Esophagus squamous epithelium (tissue), 4 donors: ENCODE measurements around the gene KNSTRN.

ENCODE experiments used
- POLR2A ChIP-seq, 4 donors: fragments of 450-650 bp; IDR thresholded peaks; one replicate each; pipeline ENCODE4 v1.6.1; 2017; ENCODE audit warnings: antibody characterized with exemption in 4 of 4, mild to moderate bottlenecking in 4 of 4, moderate library complexity in 3 of 4
- TF ChIP-seq, protein P1 (sequence below), 6 experiments: fragments of 450-650 bp in 4 of 6; fragments of 200-600 bp in 2 of 6; sonication (generic) in 2 of 6; IDR thresholded peaks; one replicate each; pipeline ENCODE4 v1.5.1; 2016 to 2019; ENCODE audit warnings: antibody characterized with exemption in 6 of 6, mild to moderate bottlenecking in 4 of 6, moderate library complexity in 4 of 6

DNA sequence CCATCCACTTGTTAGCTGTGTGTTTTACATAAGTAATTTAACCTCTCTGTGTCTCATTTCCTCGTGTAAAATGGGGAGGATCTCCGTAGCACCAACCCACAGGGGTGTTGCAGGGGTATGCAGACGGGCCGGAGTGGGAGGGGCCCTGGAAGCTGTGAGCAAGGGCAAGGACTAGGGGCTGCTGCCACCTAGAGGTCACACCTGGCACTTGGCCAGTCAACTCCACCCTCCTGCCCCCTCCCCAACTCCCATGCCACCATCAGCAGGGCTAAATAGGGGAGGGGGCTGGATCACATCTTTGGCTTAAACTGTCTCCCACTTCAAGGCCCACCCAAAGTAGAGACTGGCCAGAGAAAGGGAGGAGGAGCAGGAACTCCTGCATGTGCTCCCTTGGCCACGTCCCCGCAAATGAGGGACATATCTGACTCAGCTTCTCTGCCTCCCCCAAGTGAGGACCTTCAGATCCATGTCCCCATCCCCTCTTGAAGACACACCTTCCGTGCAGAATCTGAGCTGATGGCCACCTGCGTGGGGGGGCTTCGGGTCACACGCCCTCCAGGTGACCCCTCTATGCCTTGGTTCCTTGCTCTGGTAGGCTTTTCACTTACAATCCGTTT, 44.4 kb upstream of the KNSTRN start:
- no peak for TF ChIP-seq POLR2A (IDR thresholded peaks at IDR 0.05)
- TF ChIP-seq, protein P1, sequence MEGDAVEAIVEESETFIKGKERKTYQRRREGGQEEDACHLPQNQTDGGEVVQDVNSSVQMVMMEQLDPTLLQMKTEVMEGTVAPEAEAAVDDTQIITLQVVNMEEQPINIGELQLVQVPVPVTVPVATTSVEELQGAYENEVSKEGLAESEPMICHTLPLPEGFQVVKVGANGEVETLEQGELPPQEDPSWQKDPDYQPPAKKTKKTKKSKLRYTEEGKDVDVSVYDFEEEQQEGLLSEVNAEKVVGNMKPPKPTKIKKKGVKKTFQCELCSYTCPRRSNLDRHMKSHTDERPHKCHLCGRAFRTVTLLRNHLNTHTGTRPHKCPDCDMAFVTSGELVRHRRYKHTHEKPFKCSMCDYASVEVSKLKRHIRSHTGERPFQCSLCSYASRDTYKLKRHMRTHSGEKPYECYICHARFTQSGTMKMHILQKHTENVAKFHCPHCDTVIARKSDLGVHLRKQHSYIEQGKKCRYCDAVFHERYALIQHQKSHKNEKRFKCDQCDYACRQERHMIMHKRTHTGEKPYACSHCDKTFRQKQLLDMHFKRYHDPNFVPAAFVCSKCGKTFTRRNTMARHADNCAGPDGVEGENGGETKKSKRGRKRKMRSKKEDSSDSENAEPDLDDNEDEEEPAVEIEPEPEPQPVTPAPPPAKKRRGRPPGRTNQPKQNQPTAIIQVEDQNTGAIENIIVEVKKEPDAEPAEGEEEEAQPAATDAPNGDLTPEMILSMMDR (IDR thresholded peaks at IDR 0.05): peak; percentile 41 to 66 (median 52)
